HuH-7 (cell line): ENCODE measurements around the gene PWWP2B.
A peak's percentile ranks its signal among the peaks of the same experiment; 100 is the strongest.

Experiments
- DNase-seq: peaks from one replicate; pipeline ENCODE4 v3.0.0; 2011; ENCODE audit warnings: low spot score

Gene PWWP2B

GRCh38 chr10:132394936-132395703 is 1.9 kb upstream of the PWWP2B start:
- DNase-seq = no peak

- peak; percentile 82 for DNase-seq
Observed at GRCh38 chr10:132395704-132396493, 1.1 kb upstream of the PWWP2B start.

GRCh38 chr10:132396494-132397035 is 435 bp upstream of the PWWP2B start:
- peak; percentile 85 for DNase-seq

GRCh38 chr10:132397671-132398565 is 918 bp downstream of the PWWP2B start:
- DNase-seq = peak; percentile 66

GRCh38 chr10:132398566-132398991 is 1.6 kb downstream of the PWWP2B start:
- DNase-seq = no peak

- no peak for DNase-seq
Observed at GRCh38 chr10:132399117-132400035, 2.4 kb downstream of the PWWP2B start.

GRCh38 chr10:132400041-132400546 is 3.1 kb downstream of the PWWP2B start:
- DNase-seq = no peak

GRCh38 chr10:132400547-132401151 is 3.6 kb downstream of the PWWP2B start:
- DNase-seq = no peak

- DNase-seq = no peak
Observed at GRCh38 chr10:132401401-132402118, 4.6 kb downstream of the PWWP2B start.

GRCh38 chr10:132402781-132403241 is 5.8 kb downstream of the PWWP2B start:
- DNase-seq = no peak

GRCh38 chr10:132403511-132404168 is 6.6 kb downstream of the PWWP2B start:
- DNase-seq = no peak

GRCh38 chr10:132404169-132404880 is 7.3 kb downstream of the PWWP2B start:
- no peak for DNase-seq

GRCh38 chr10:132404911-132405462 is 8.0 kb downstream of the PWWP2B start:
- DNase-seq = no peak

GRCh38 chr10:132405463-132405991 is 8.5 kb downstream of the PWWP2B start:
- DNase-seq = no peak

GRCh38 chr10:132406181-132406580 is 9.2 kb downstream of the PWWP2B start:
- no peak for DNase-seq

- DNase-seq = no peak
Observed at GRCh38 chr10:132406750-132407149, 9.8 kb downstream of the PWWP2B start.

- no peak for DNase-seq
Observed at GRCh38 chr10:132407243-132407746, 10.3 kb downstream of the PWWP2B start.
